Measurements from ENCODE around the gene MKNK2.

DNA sequence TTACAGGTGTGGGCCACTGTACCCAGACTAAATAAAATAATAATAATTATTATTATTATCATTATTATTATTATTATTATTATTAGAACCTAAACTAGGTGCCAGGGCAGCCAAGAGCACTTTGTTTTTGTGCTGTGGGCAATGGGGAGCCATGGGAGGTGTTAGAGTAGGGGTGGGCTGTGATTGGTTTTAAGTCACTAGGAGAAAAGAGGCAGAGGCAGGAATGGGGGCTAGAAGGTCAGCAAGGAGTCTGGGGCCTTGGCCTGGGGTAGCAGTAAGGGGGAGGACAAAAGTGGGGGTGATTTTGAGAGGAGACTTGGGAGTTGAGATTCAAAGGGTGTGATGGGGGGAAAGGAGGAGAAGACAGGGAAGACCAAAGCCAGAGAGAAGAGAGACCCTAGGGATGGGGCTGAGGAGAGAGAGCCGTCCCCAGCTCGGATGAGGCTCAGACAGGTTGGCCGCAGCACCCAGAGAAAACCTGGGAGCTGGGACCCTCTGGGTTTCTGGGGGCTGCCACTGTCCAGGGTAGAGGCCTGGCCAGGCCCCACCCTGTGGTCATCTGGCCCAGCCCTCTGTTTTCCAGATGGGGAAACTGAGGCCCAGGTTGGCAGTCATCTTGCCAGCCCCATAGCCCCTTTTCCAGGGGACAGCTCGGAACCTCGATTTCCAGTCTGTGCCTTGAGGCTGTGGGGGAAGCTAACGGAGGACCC is 17.8 kb downstream of the MKNK2 start:
- TF ChIP-seq POLR2AphosphoS5 (IDR thresholded peaks at IDR 0.05) (no peak), EP300 (conservative IDR thresholded peaks at IDR 0.05; ENCODE audit: poor library complexity, severe bottlenecking) (no peak), RAD21 (conservative IDR thresholded peaks at IDR 0.05) (no peak), TAF1 (IDR thresholded peaks at IDR 0.05; ENCODE audit: low read depth) (no peak), EZH2 (IDR thresholded peaks at IDR 0.05; ENCODE audit: borderline replicate concordance, insufficient read depth, low read length, poor library complexity, severe bottlenecking) (no peak), MXI1 (conservative IDR thresholded peaks at IDR 0.05; ENCODE audit: poor library complexity, severe bottlenecking) (no peak)
- TF ChIP-seq, protein P1, sequence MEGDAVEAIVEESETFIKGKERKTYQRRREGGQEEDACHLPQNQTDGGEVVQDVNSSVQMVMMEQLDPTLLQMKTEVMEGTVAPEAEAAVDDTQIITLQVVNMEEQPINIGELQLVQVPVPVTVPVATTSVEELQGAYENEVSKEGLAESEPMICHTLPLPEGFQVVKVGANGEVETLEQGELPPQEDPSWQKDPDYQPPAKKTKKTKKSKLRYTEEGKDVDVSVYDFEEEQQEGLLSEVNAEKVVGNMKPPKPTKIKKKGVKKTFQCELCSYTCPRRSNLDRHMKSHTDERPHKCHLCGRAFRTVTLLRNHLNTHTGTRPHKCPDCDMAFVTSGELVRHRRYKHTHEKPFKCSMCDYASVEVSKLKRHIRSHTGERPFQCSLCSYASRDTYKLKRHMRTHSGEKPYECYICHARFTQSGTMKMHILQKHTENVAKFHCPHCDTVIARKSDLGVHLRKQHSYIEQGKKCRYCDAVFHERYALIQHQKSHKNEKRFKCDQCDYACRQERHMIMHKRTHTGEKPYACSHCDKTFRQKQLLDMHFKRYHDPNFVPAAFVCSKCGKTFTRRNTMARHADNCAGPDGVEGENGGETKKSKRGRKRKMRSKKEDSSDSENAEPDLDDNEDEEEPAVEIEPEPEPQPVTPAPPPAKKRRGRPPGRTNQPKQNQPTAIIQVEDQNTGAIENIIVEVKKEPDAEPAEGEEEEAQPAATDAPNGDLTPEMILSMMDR (IDR thresholded peaks at IDR 0.05; ENCODE audit: poor library complexity, severe bottlenecking): no peak
- TF ChIP-seq, protein P2, sequence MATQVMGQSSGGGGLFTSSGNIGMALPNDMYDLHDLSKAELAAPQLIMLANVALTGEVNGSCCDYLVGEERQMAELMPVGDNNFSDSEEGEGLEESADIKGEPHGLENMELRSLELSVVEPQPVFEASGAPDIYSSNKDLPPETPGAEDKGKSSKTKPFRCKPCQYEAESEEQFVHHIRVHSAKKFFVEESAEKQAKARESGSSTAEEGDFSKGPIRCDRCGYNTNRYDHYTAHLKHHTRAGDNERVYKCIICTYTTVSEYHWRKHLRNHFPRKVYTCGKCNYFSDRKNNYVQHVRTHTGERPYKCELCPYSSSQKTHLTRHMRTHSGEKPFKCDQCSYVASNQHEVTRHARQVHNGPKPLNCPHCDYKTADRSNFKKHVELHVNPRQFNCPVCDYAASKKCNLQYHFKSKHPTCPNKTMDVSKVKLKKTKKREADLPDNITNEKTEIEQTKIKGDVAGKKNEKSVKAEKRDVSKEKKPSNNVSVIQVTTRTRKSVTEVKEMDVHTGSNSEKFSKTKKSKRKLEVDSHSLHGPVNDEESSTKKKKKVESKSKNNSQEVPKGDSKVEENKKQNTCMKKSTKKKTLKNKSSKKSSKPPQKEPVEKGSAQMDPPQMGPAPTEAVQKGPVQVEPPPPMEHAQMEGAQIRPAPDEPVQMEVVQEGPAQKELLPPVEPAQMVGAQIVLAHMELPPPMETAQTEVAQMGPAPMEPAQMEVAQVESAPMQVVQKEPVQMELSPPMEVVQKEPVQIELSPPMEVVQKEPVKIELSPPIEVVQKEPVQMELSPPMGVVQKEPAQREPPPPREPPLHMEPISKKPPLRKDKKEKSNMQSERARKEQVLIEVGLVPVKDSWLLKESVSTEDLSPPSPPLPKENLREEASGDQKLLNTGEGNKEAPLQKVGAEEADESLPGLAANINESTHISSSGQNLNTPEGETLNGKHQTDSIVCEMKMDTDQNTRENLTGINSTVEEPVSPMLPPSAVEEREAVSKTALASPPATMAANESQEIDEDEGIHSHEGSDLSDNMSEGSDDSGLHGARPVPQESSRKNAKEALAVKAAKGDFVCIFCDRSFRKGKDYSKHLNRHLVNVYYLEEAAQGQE (IDR thresholded peaks at IDR 0.05; ENCODE audit: borderline replicate concordance): no peak
